Pancreas (tissue), 10 donors: ENCODE data around the gene FSTL4. TPM values are rescaled to one million over a fixed set of nuclear protein-coding genes. Genes with fewer than 3 reads are reported as not detected.

Experiments used
- ATAC-seq, 4 donors: fragments of 200-7000 bp; cut with Tn5 transposase; one replicate each; pipeline versions ENCODE4 v1.8.0 to v1.9.1; 2020; ENCODE audit warnings: mild to moderate bottlenecking in 4 of 4, moderate library complexity in 4 of 4
- DNase-seq, 6 donors: peaks; one replicate each; pipeline ENCODE4 v3.0.0-alpha.2; 2020
- FAIRE-seq: peaks from 2 replicates; lab custom pipeline; 2012; peaks lifted over from hg19 to GRCh38; lab: Jason Lieb, UNC
- H3K27ac ChIP-seq, 4 donors: fragments of 200-600 bp; sonication (generic); 1 replicate in 3 of 4; 2 replicates in 1 of 4; pipeline versions ENCODE4 v1.5.0 to v1.8.0; 2020
- H3K27me3 ChIP-seq, 4 donors: fragments of 200-600 bp; one replicate each; pipeline ENCODE4 v1.8.0; 2021
- H3K36me3 ChIP-seq, 3 donors: fragments of 200-600 bp; sonication (generic) in 1 of 3; one replicate each; pipeline versions ENCODE4 v1.5.0 to v1.8.0; 2020 to 2021
- H3K4me1 ChIP-seq, 3 donors: fragments of 200-600 bp; one replicate each; pipeline ENCODE4 v1.8.0; 2021
- H3K4me3 ChIP-seq, 4 donors: fragments of 200-600 bp; sonication (generic) in 2 of 4; one replicate each; pipeline versions ENCODE4 v1.5.0 to v1.8.0; 2020 to 2021
- H3K9me3 ChIP-seq, 4 donors: fragments of 200-600 bp; one replicate each; pipeline ENCODE4 v1.8.0; 2021
- CTCF ChIP-seq, 4 donors: fragments of 200-600 bp; sonication (generic) in 3 of 4; IDR thresholded peaks; one replicate each; pipeline versions ENCODE4 v1.5.0 to v1.8.0; 2021; ENCODE audit warnings: antibody characterized with exemption in 4 of 4
- WGBS, 2 donors: extraction: QIAGEN DNeasy Blood & Tissue Kit; methylation state at CpG; one replicate each; pipeline ENCODE4 v1.1.7; 2013; 5-methylcytosine and 5-hydroxymethylcytosine counted together
- intact Hi-C, 3 donors: fragments of 100-400 bp; cut with DNase I; formaldehyde crosslinking; loops; one replicate each; pipeline versions ENCODE4 v1.11.1 to v1.14.2; 2022
- polyA plus RNA-seq, 2 donors: library from polyadenylated mRNA; stranded (reverse); fragments of 200-250 nt; gene quantifications; one replicate each; pipeline ENCODE4 v1.2.3, GENCODE V29; 2013
- total RNA-seq, 6 donors: library from RNA; stranded (reverse); fragmentation: NEBNext Ultra II Directional in 4 of 6; extraction: Animal tissue kit (Norgen Biotek cat#: 25700) in 4 of 6; gene quantifications; one replicate each; pipeline versions ENCODE4 v1.2.1 to v1.2.4, GENCODE V29; 2021 to 2023
- donor health status: healthy with polysubstance abuse.
- donor health status: DM: no; HTN: no; CAD: no; lungs with moderate emphysema.
- donor health status: DM: no; HTN: no; CAD: no.
- donor health status: control.
- donor health status: control.
- donor health status: Bipolar disorder and iron deficiency.
- donor health status: DM: yes; HTN: yes; CAD: no.
- donor health status: DM: no; HTN: no; CAD: no.
- donor health status: DM: no; HTN: no; CAD: no.
- donor health status: DM: yes; HTN: yes; CAD: no.

Gene FSTL4
- total and polyA plus RNA-seq, 8 donors = 0.68 to 2.4 (median 1.4) TPM

- H3K27ac ChIP-seq = no peak overlapping the region
- no peaks in the 10 kb centered on the region for H3K9me3 ChIP-seq
- intact Hi-C loops = no loop called here
- no peaks in the 10 kb centered on the region for H3K27me3 ChIP-seq
- H3K4me1 ChIP-seq = no peaks in the 10 kb centered on the region
- H3K4me3 ChIP-seq = no peak overlapping the region
- DNase-seq (no peak), FAIRE-seq (no peak), ATAC-seq (no peak)
- no peaks in the 10 kb centered on the region for H3K36me3 ChIP-seq
- no peak for TF ChIP-seq CTCF (IDR thresholded peaks at IDR 0.05)
- 86 to 98% methylated on average over 1 of the region's 1 CpG for WGBS, 2 donors
Measured at GRCh38 chr5:133267601-133268000, 344.7 kb downstream of the FSTL4 start.

GRCh38 chr5:133266966-133267365, 345.4 kb downstream of the FSTL4 start:
- no peak for TF ChIP-seq CTCF (IDR thresholded peaks at IDR 0.05)
- peaks cover 0 to 5% (median 0%) of the 10 kb centered on the region in 3 donors for H3K4me1 ChIP-seq
- H3K9me3 ChIP-seq = no peaks in the 10 kb centered on the region
- H3K4me3 ChIP-seq = no peak overlapping the region
- no peaks in the 10 kb centered on the region for H3K27me3 ChIP-seq
- no peak for ATAC-seq
- no peak overlapping the region for H3K27ac ChIP-seq
- no peak for FAIRE-seq
- DNase-seq = no peak
- H3K36me3 ChIP-seq = no peaks in the 10 kb centered on the region
- intact Hi-C loops = no loop called here
- 92 to 93% methylated on average over 4 of the region's 4 CpGs for WGBS, 2 donors

- no peak overlapping the region for H3K27ac ChIP-seq
- intact Hi-C loops = no loop called here
- H3K4me1 ChIP-seq = peaks cover 0 to 9% (median 0%) of the 10 kb centered on the region in 3 donors
- H3K27me3 ChIP-seq = no peaks in the 10 kb centered on the region
- H3K4me3 ChIP-seq = no peak overlapping the region
- no peak for TF ChIP-seq CTCF (IDR thresholded peaks at IDR 0.05)
- ATAC-seq = no peak
- WGBS, 2 donors = 82 to 86% methylated on average over 2 of the region's 2 CpGs
- no peaks in the 10 kb centered on the region for H3K9me3 ChIP-seq
- FAIRE-seq = no peak
- no peaks in the 10 kb centered on the region for H3K36me3 ChIP-seq
- no peak for DNase-seq
Measured at GRCh38 chr5:133266527-133266878, 345.8 kb downstream of the FSTL4 start.

GRCh38 chr5:133265720-133266526, 346.4 kb downstream of the FSTL4 start:
- peaks cover 0 to 9% (median 0%) of the 10 kb centered on the region in 3 donors for H3K4me1 ChIP-seq
- no peaks in the 10 kb centered on the region for H3K9me3 ChIP-seq
- 75 to 82% methylated on average over 18 of the region's 18 CpGs for WGBS, 2 donors
- H3K27ac ChIP-seq = no peak overlapping the region
- ATAC-seq = peak in 1 of 4 donors; percentile 12
- intact Hi-C loops = no loop called here
- H3K36me3 ChIP-seq = no peaks in the 10 kb centered on the region
- H3K27me3 ChIP-seq = no peaks in the 10 kb centered on the region
- H3K4me3 ChIP-seq = no peak overlapping the region
- no peak for TF ChIP-seq CTCF (IDR thresholded peaks at IDR 0.05)
- DNase-seq = no peak
- FAIRE-seq = no peak

- intact Hi-C loops = no loop called here
- no peaks in the 10 kb centered on the region for H3K27me3 ChIP-seq
- 79 to 88% methylated on average over 5 of the region's 5 CpGs for WGBS, 2 donors
- no peaks in the 10 kb centered on the region for H3K9me3 ChIP-seq
- peaks cover 0 to 9% (median 0%) of the 10 kb centered on the region in 3 donors for H3K4me1 ChIP-seq
- H3K4me3 ChIP-seq = no peak overlapping the region
- DNase-seq = no peak
- H3K27ac ChIP-seq = no peak overlapping the region
- TF ChIP-seq CTCF (IDR thresholded peaks at IDR 0.05) = no peak
- FAIRE-seq = no peak
- ATAC-seq = no peak
- H3K36me3 ChIP-seq = no peaks in the 10 kb centered on the region
Measured at GRCh38 chr5:133265257-133265656, 347.1 kb downstream of the FSTL4 start.
